Prostate gland (tissue), 2 donors: ENCODE measurements around the gene TMEM161B. TPM values are rescaled to one million over a fixed set of nuclear protein-coding genes. Genes with fewer than 3 reads are reported as not detected.

Experiments
- DNase-seq: peaks from one replicate; pipeline ENCODE4 v3.0.0-alpha.2; 2019; ENCODE audit warnings: low spot score
- H3K27ac ChIP-seq, 2 donors: fragments of 200-600 bp; sonication (generic); 2 replicates each; pipeline ENCODE4 v1.5.1; 2017 to 2019
- H3K27me3 ChIP-seq: fragments of 200-600 bp; sonication (generic); replicated peaks from 2 replicates; pipeline ENCODE4 v1.5.1; 2019; ENCODE audit not compliant: insufficient read depth
- H3K36me3 ChIP-seq, 2 donors: fragments of 200-600 bp; sonication (generic); 1 replicate in 1 of 2; 2 replicates in 1 of 2; pipeline versions ENCODE4 v1.5.1 to v1.8.1; 2017 to 2019
- H3K4me1 ChIP-seq: fragments of 200-600 bp; sonication (generic); replicated peaks from 2 replicates; pipeline ENCODE4 v1.5.1; 2019
- H3K4me3 ChIP-seq, 2 donors: fragments of 200-600 bp; sonication (generic); 2 replicates each; pipeline ENCODE4 v1.5.1; 2017 to 2019
- H3K9me3 ChIP-seq: fragments of 200-600 bp; sonication (generic); 2 replicates; pipeline ENCODE4 v1.5.1; 2017
- POLR2A ChIP-seq: fragments of 450-650 bp; IDR thresholded peaks from one replicate; pipeline ENCODE4 v1.6.1; 2016; ENCODE audit warnings: antibody characterized with exemption, mild to moderate bottlenecking
- POLR2AphosphoS5 ChIP-seq: sonication (generic); formaldehyde crosslinking; IDR thresholded peaks from one replicate; pipeline ENCODE4 v1.6.1; 2017; ENCODE audit warnings: antibody characterized with exemption
- WGBS: methylation state at CpG from one replicate; pipeline ENCODE4 v1.1.5; 2018; 5-methylcytosine and 5-hydroxymethylcytosine counted together
- intact Hi-C: fragments of 100-400 bp; cut with DNase I; formaldehyde crosslinking; loops from one replicate; pipeline ENCODE4 v1.14.2; 2022
- total RNA-seq, 2 donors: library from RNA; depleted of rRNA; stranded (reverse); fragments of >200 nt; gene quantifications; one replicate each; pipeline ENCODE4 v1.1.0, GENCODE V29; 2016
- TF ChIP-seq, protein P1 (sequence below), 4 experiments: fragments of 200-600 bp in 2 of 4; fragments of 450-650 bp in 2 of 4; sonication (generic) in 2 of 4; IDR thresholded peaks; 1 replicate in 3 of 4; 2 replicates in 1 of 4; pipeline ENCODE4 v1.5.1; 2016 to 2019; ENCODE audit warnings: antibody characterized with exemption in 4 of 4, mild to moderate bottlenecking in 2 of 4, moderate library complexity in 2 of 4

Gene TMEM161B
- total RNA-seq, 2 donors from 2014 or later: 16.2 to 17.0 TPM

- H3K27me3 ChIP-seq: no peaks in the 10 kb centered on the region
- H3K9me3 ChIP-seq: no peaks in the 10 kb centered on the region
- DNase-seq: no peak
- intact Hi-C loops: no loop called here
- WGBS: 88% methylated on average over 5 of the region's 5 CpGs
- H3K36me3 ChIP-seq: no peaks in the 10 kb centered on the region
- no peak overlapping the region for H3K27ac ChIP-seq
- H3K4me3 ChIP-seq: no peak overlapping the region
- no peaks in the 10 kb centered on the region for H3K4me1 ChIP-seq
- TF ChIP-seq POLR2AphosphoS5 (no peak), POLR2A (no peak)
- TF ChIP-seq, protein P1, sequence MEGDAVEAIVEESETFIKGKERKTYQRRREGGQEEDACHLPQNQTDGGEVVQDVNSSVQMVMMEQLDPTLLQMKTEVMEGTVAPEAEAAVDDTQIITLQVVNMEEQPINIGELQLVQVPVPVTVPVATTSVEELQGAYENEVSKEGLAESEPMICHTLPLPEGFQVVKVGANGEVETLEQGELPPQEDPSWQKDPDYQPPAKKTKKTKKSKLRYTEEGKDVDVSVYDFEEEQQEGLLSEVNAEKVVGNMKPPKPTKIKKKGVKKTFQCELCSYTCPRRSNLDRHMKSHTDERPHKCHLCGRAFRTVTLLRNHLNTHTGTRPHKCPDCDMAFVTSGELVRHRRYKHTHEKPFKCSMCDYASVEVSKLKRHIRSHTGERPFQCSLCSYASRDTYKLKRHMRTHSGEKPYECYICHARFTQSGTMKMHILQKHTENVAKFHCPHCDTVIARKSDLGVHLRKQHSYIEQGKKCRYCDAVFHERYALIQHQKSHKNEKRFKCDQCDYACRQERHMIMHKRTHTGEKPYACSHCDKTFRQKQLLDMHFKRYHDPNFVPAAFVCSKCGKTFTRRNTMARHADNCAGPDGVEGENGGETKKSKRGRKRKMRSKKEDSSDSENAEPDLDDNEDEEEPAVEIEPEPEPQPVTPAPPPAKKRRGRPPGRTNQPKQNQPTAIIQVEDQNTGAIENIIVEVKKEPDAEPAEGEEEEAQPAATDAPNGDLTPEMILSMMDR (IDR thresholded peaks at IDR 0.05): no peak
Measured at GRCh38 chr5:88288528-88289197, 20.0 kb upstream of the TMEM161B start.

- TF ChIP-seq POLR2A (no peak), POLR2AphosphoS5 (no peak)
- TF ChIP-seq, protein P1 (IDR thresholded peaks at IDR 0.05): no peak
- WGBS: 87% methylated on average over 4 of the region's 4 CpGs
- no peak for DNase-seq
- Histone ChIP-seq H3K4me3 (no peak overlapping the region), H3K36me3 (no peaks in the 10 kb centered on the region), H3K27ac (no peak overlapping the region), H3K4me1 (no peaks in the 10 kb centered on the region), H3K9me3 (no peaks in the 10 kb centered on the region), H3K27me3 (no peaks in the 10 kb centered on the region)
- intact Hi-C loops: no loop called here
Measured at GRCh38 chr5:88287846-88288527, 19.3 kb upstream of the TMEM161B start.

GRCh38 chr5:88287302-88287701 lies 18.7 kb upstream of the TMEM161B start:
- no peak overlapping the region for H3K4me3 ChIP-seq
- TF ChIP-seq, protein P1 (IDR thresholded peaks at IDR 0.05): no peak
- TF ChIP-seq POLR2AphosphoS5 (no peak), POLR2A (no peak)
- no peaks in the 10 kb centered on the region for H3K36me3 ChIP-seq
- no peaks in the 10 kb centered on the region for H3K4me1 ChIP-seq
- WGBS: 71% methylated on average over 3 of the region's 3 CpGs
- no peak overlapping the region for H3K27ac ChIP-seq
- no peak for DNase-seq
- intact Hi-C loops: no loop called here
- H3K27me3 ChIP-seq: no peaks in the 10 kb centered on the region
- no peaks in the 10 kb centered on the region for H3K9me3 ChIP-seq

DNA sequence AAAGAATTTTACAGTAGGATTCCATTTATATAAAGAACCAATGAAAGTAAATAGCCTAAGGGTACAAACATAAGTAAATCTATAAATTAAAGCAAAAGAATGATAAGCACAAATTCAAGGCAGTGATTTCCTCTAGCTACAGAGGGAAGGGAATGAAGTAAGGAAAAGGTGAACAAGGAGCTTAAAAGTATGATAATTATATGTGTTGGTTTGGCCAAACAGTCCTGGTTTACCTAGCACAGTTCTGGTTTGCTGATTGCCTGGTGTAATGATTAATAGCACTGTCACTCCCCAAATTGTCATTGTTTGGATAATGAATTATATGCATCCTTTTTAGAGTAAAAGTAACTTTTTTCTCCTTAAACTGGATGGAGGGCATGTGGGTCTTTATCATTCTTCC lies 15.0 kb upstream of the TMEM161B start:
- Histone ChIP-seq H3K27me3 (no peaks in the 10 kb centered on the region), H3K4me1 (no peaks in the 10 kb centered on the region), H3K4me3 (no peak overlapping the region), H3K27ac (no peak overlapping the region), H3K9me3 (no peaks in the 10 kb centered on the region), H3K36me3 (no peaks in the 10 kb centered on the region)
- TF ChIP-seq POLR2AphosphoS5 (no peak), POLR2A (no peak)
- TF ChIP-seq, protein P1 (IDR thresholded peaks at IDR 0.05): no peak
- no peak for DNase-seq
- intact Hi-C loops: no loop called here

DNA sequence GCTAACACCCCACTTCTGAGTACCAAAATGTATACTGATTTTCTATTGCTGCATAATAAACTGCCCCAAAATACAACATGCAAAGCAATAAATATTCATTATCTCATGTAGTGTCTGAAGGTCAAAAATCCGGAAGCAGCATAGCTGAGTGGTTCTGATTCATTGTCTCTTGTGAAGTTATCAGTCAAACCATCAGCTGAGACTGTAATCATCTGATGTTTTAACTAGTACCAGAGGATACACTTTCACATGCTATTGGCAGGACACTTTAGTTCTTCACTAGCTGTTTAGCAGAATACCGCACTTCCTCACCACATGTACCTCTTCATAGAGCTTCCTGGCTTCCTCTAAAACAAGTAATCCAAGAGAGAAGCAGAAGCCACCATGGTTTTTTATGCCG lies 12.7 kb upstream of the TMEM161B start:
- WGBS: 74% methylated on average over 3 of the region's 3 CpGs

More for the DNA sequence above, 12.7 kb upstream of the TMEM161B start:
- H3K36me3 ChIP-seq: no peaks in the 10 kb centered on the region
- H3K9me3 ChIP-seq: no peaks in the 10 kb centered on the region
- no peaks in the 10 kb centered on the region for H3K4me1 ChIP-seq
- intact Hi-C loops: no loop called here
- no peak for TF ChIP-seq POLR2AphosphoS5
- no peak for TF ChIP-seq POLR2A
- TF ChIP-seq, protein P1 (IDR thresholded peaks at IDR 0.05): no peak
- DNase-seq: no peak
- no peak overlapping the region for H3K4me3 ChIP-seq
- H3K27ac ChIP-seq: no peak overlapping the region
- no peaks in the 10 kb centered on the region for H3K27me3 ChIP-seq
